Breast epithelium (tissue), 4 donors: Measurements from ENCODE around the gene SLC37A3. TPM values are rescaled to one million over a fixed set of nuclear protein-coding genes. Genes with fewer than 3 reads are reported as not detected.

ENCODE experiments used
- DNase-seq, 2 donors: peaks; one replicate each; pipeline ENCODE4 v3.0.0-alpha.2; 2019; ENCODE audit warnings: low spot score in 2 of 2
- H3K27ac ChIP-seq, 2 donors: fragments of 200-600 bp; sonication (generic) in 1 of 2; one replicate each; pipeline ENCODE4 v1.5.1; 2016 to 2019; ENCODE audit warnings: mild to moderate bottlenecking in 1 of 2
- H3K27me3 ChIP-seq, 2 donors: fragments of 200-600 bp; sonication (generic) in 1 of 2; one replicate each; pipeline versions ENCODE4 v1.5.1 to v1.6.0; 2017 to 2019; ENCODE audit warnings: control low read depth in 1 of 2, mild to moderate bottlenecking in 1 of 2
- H3K36me3 ChIP-seq: fragments of 200-600 bp; one replicate; pipeline ENCODE4 v1.5.1; 2019
- H3K4me1 ChIP-seq, 2 donors: fragments of 200-600 bp; sonication (generic); one replicate each; pipeline ENCODE4 v1.5.1; 2016 to 2019; ENCODE audit warnings: control low read depth in 1 of 2
- H3K4me3 ChIP-seq, 3 donors: fragments of 200-600 bp; sonication (generic); 1 replicate in 2 of 3; 2 replicates in 1 of 3; pipeline ENCODE4 v1.5.1; 2016 to 2019; ENCODE audit warnings: mild to moderate bottlenecking in 3 of 3, moderate library complexity in 2 of 3
- H3K9me3 ChIP-seq, 2 donors: fragments of 200-600 bp; sonication (generic) in 1 of 2; one replicate each; pipeline ENCODE4 v1.5.1; 2016 to 2019; ENCODE audit warnings: control low read depth in 1 of 2
- CTCF ChIP-seq, 3 donors: fragments of 450-650 bp; IDR thresholded peaks; one replicate each; pipeline ENCODE4 v1.5.1; 2016 to 2017; ENCODE audit warnings: antibody characterized with exemption in 3 of 3, mild to moderate bottlenecking in 3 of 3, moderate library complexity in 3 of 3
- POLR2A ChIP-seq: fragments of 450-650 bp; IDR thresholded peaks from one replicate; pipeline ENCODE4 v1.6.1; 2016; ENCODE audit warnings: antibody characterized with exemption, mild to moderate bottlenecking, moderate library complexity
- POLR2AphosphoS5 ChIP-seq, 3 donors: sonication (generic); formaldehyde crosslinking; IDR thresholded peaks; one replicate each; pipeline ENCODE4 v1.6.1; 2017; ENCODE audit warnings: antibody characterized with exemption in 3 of 3
- intact Hi-C: fragments of 100-400 bp; cut with DNase I; formaldehyde crosslinking; loops from one replicate; pipeline ENCODE4 v1.15.1; 2023; ENCODE audit warnings: low total_unique reads
- total RNA-seq, 3 donors: library from RNA; depleted of rRNA; stranded (reverse); fragments of >200 nt; gene quantifications; one replicate each; pipeline ENCODE4 v1.1.0, GENCODE V29; 2016

The SLC37A3 gene
- total RNA-seq, 3 donors from 2014 or later: 64.0 to 89.8 (median 79.3) TPM

GRCh38 chr7:140415361-140415760 lies 17.0 kb upstream of the SLC37A3 start:
- DNase-seq: no peak
- Histone ChIP-seq H3K27ac (no peak overlapping the region), H3K36me3 (no peaks in the 10 kb centered on the region), H3K4me1 (no peaks in the 10 kb centered on the region), H3K9me3 (no peaks in the 10 kb centered on the region), H3K4me3 (no peak overlapping the region), H3K27me3 (no peaks in the 10 kb centered on the region)
- intact Hi-C loops: no loop called here
- TF ChIP-seq POLR2A: no peak
- no peak for TF ChIP-seq POLR2AphosphoS5 (IDR thresholded peaks at IDR 0.05)
- no peak for TF ChIP-seq CTCF (IDR thresholded peaks at IDR 0.05)

GRCh38 chr7:140404565-140405065 lies 6.3 kb upstream of the SLC37A3 start:
- intact Hi-C loops: no loop called here
- Histone ChIP-seq H3K36me3 (no peaks in the 10 kb centered on the region), H3K9me3 (no peaks in the 10 kb centered on the region), H3K4me1 (no peaks in the 10 kb centered on the region), H3K27ac (peak overlapping the region in 1 of 2 donors; percentile 73), H3K4me3 (peak overlapping the region in 2 of 3 donors; percentile 61 to 62), H3K27me3 (no peaks in the 10 kb centered on the region)
- no peak for DNase-seq
- no peak for TF ChIP-seq POLR2AphosphoS5 (IDR thresholded peaks at IDR 0.05)
- no peak for TF ChIP-seq CTCF (IDR thresholded peaks at IDR 0.05)
- TF ChIP-seq POLR2A: no peak

- Histone ChIP-seq H3K4me1 (no peaks in the 10 kb centered on the region), H3K4me3 (peak within 1 kb of the TSS; percentile 9 to 62 (median 61)), H3K27me3 (no peaks in the 10 kb centered on the region), H3K27ac (peak within 1 kb of the TSS; percentile 59 to 73), H3K9me3 (no peaks in the 10 kb centered on the region), H3K36me3 (no peaks in the 10 kb centered on the region)
- intact Hi-C loops: no loop called here
- TF ChIP-seq POLR2A (no peak), CTCF (IDR thresholded peaks at IDR 0.05) (peak in 1 of 3 donors; percentile 11)
- DNase-seq: peak; percentile 57 to 59
These were observed 5.7 kb upstream of the SLC37A3 start, which contains the start of gene RAB19 for GRCh38 chr7:140403878-140404564. Gene RAB19 (plus strand): TSS chr7:140404058. CDS start chr7:140407647, 3,589 bp downstream.

GRCh38 chr7:140402178-140402835 lies 4.0 kb upstream of the SLC37A3 start:
- intact Hi-C loops: no loop called here
- Histone ChIP-seq H3K27me3 (no peaks in the 10 kb centered on the region), H3K9me3 (no peaks in the 10 kb centered on the region), H3K36me3 (no peaks in the 10 kb centered on the region), H3K27ac (no peak overlapping the region), H3K4me1 (no peaks in the 10 kb centered on the region), H3K4me3 (no peak overlapping the region)
- no peak for TF ChIP-seq POLR2AphosphoS5 (IDR thresholded peaks at IDR 0.05)
- no peak for TF ChIP-seq CTCF (IDR thresholded peaks at IDR 0.05)
- DNase-seq: no peak

- Histone ChIP-seq H3K36me3 (no peaks in the 10 kb centered on the region), H3K27ac (no peak overlapping the region), H3K27me3 (no peaks in the 10 kb centered on the region), H3K4me1 (no peaks in the 10 kb centered on the region), H3K9me3 (no peaks in the 10 kb centered on the region), H3K4me3 (no peak overlapping the region)
- intact Hi-C loops: no loop called here
- TF ChIP-seq POLR2AphosphoS5 (IDR thresholded peaks at IDR 0.05): no peak
- TF ChIP-seq CTCF (IDR thresholded peaks at IDR 0.05): no peak
- TF ChIP-seq POLR2A: no peak
- no peak for DNase-seq
These were observed 2.1 kb upstream of the SLC37A3 start for GRCh38 chr7:140400381-140400780.
